ENCODE results near the gene ISG15.

The ISG15 gene

DNA sequence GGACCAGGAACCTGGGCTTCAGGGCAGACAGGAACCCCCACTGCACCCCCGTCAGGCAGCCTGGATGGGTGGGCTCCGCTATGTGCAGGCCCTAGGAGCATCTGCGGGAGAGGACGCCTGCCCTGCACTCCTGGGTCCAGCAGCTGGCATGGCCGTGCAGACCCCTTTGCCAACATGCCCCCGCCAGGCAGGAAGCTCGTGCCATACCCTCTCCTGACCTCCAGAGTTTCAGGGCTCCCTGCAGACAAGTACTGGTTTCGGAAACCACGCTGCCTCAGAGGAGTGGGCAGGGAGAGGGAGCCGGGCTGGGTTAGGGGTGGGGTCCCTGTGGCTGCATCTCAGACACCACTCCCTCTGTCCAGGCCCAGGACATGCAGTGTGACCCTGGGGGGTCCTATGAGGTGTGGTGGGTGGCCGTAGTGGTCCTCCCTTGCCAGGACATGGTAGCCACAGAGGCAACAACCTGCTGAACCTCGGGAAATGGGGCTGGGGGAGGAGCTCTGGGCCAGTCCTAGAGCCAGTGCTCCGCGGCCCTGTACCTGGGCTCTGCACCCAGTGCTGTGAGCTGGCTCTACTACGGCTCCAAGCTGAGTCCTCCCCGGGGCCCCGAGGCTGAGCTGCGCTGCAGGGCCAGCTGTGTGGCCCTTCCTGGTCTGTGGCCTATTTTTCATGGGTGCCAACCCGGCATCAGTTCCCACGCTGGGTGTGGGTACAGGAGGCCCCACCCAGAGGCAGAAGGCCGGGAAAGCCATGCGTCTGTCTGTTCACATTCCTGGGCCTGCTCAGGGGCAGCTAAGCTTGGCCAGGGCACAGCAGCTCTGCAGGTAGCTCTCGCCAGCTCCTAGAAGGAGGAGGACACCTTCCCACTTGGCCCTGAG lies 45.6 kb upstream of the ISG15 start:
- peaks cover 8% of the 10 kb centered on the region for H3K4me1 ChIP-seq (ENCODE audit: insufficient read depth, insufficient read length)
- TF ChIP-seq ZNF274 (IDR thresholded peaks at IDR 0.05; ENCODE audit: low read depth, low read length) = no peak
- no peak for TF ChIP-seq SUZ12 (IDR thresholded peaks at IDR 0.05; ENCODE audit: extremely low read depth, insufficient read depth, insufficient read length)
- H3K36me3 ChIP-seq (ENCODE audit: insufficient read depth, insufficient read length, low read length) = peaks cover 20% of the 10 kb centered on the region
- peaks cover 18% of the 10 kb centered on the region for H3K27me3 ChIP-seq (ENCODE audit: insufficient read depth, insufficient read length)
- H3K9me3 ChIP-seq (ENCODE audit: insufficient read depth, low read length) = no peaks in the 10 kb centered on the region
- no peak for DNase-seq (ENCODE audit: low read depth, low spot score)
- no peak overlapping the region for H3K4me3 ChIP-seq (ENCODE audit: insufficient read length, low read depth)
- no peak overlapping the region for H3K9ac ChIP-seq (ENCODE audit: insufficient read length, low read depth)

DNA sequence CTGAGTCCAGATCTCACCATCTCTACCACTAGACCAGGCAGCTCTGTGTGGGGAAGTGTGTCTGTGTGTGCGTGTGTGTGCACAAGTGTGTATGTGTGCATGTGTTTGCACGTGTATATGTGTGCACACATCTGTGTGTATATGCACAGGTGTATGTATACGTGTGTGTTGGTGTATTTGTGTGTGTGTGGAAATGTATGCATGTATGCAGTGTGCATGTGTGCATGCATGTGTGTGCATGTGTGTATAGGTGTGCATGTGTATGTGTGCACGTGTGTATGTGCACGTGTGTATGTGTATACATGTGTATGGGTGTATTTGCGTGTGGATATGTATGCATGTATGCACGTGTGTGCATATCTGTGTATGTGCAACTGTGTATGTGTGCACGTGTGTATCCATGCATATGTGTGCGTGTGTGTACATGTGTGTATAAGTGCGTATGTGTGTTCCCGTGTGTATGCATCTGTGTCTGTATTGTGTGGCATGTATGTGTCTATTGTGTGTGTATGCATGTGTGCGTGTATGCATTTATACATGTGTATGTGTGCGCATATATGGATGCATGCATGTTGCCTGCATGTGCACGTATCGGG lies 43.9 kb upstream of the ISG15 start:
- Histone ChIP-seq H3K9me3 (ENCODE audit: insufficient read depth, low read length) (no peaks in the 10 kb centered on the region), H3K27me3 (ENCODE audit: insufficient read depth, insufficient read length) (peaks cover 18% of the 10 kb centered on the region), H3K4me1 (ENCODE audit: insufficient read depth, insufficient read length) (peaks cover 8% of the 10 kb centered on the region), H3K4me3 (ENCODE audit: insufficient read length, low read depth) (no peak overlapping the region), H3K9ac (ENCODE audit: insufficient read length, low read depth) (no peak overlapping the region), H3K36me3 (ENCODE audit: insufficient read depth, insufficient read length, low read length) (peaks cover 5% of the 10 kb centered on the region)
- no peak for DNase-seq (ENCODE audit: low read depth, low spot score)
- TF ChIP-seq YY1 (IDR thresholded peaks at IDR 0.05; ENCODE audit: insufficient read depth, insufficient read length) (no peak), ZNF274 (IDR thresholded peaks at IDR 0.05; ENCODE audit: low read depth, low read length) (no peak), SUZ12 (IDR thresholded peaks at IDR 0.05; ENCODE audit: extremely low read depth, insufficient read depth, insufficient read length) (no peak)

DNA sequence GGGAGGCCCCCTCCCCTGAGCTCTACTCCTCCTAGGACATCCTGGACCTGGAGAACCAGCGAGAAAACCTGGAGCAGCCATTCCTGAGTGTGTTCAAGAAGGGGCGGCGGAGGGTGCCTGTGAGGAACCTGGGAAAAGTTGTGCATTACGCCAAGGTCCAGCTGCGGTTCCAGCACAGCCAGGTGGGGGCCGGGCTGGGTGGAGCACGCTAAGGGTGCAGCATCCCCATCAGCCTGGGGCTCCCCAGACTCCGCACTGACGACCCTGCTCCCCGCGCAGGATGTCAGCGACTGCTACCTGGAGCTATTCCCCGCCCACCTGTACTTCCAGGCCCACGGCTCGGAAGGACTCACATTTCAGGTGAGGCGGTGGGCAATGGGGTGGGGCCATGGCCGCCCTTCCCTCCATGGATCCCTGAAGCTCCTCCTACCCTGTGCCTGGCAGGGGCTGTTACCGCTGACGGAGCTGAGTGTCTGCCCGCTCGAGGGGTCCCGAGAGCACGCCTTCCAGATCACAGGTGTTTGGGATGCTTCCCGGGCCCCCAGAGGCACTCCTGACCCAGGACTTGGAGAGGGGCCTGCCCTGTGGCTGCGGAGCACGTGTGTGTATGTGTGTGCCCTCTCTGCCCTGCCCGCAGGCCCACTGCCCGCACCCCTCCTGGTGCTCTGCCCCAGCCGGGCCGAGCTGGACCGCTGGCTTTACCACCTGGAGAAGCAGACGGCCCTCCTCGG lies 42.9 kb upstream of the ISG15 start:
- TF ChIP-seq YY1 (IDR thresholded peaks at IDR 0.05; ENCODE audit: insufficient read depth, insufficient read length) (no peak), SUZ12 (IDR thresholded peaks at IDR 0.05; ENCODE audit: extremely low read depth, insufficient read depth, insufficient read length) (no peak), ZNF274 (IDR thresholded peaks at IDR 0.05; ENCODE audit: low read depth, low read length) (no peak)
- H3K4me3 ChIP-seq (ENCODE audit: insufficient read length, low read depth) = no peak overlapping the region
- no peaks in the 10 kb centered on the region for H3K36me3 ChIP-seq (ENCODE audit: insufficient read depth, insufficient read length, low read length)
- no peak overlapping the region for H3K9ac ChIP-seq (ENCODE audit: insufficient read length, low read depth)
- no peak for DNase-seq (ENCODE audit: low read depth, low spot score)
- peaks cover 18% of the 10 kb centered on the region for H3K27me3 ChIP-seq (ENCODE audit: insufficient read depth, insufficient read length)
- H3K9me3 ChIP-seq (ENCODE audit: insufficient read depth, low read length) = no peaks in the 10 kb centered on the region
- H3K4me1 ChIP-seq (ENCODE audit: insufficient read depth, insufficient read length) = peaks cover 8% of the 10 kb centered on the region

- Histone ChIP-seq H3K4me3 (ENCODE audit: insufficient read length, low read depth) (no peak overlapping the region), H3K27me3 (ENCODE audit: insufficient read depth, insufficient read length) (peaks cover 18% of the 10 kb centered on the region), H3K9ac (ENCODE audit: insufficient read length, low read depth) (no peak overlapping the region), H3K4me1 (ENCODE audit: insufficient read depth, insufficient read length) (peaks cover 8% of the 10 kb centered on the region), H3K9me3 (ENCODE audit: insufficient read depth, low read length) (no peaks in the 10 kb centered on the region), H3K36me3 (ENCODE audit: insufficient read depth, insufficient read length, low read length) (no peaks in the 10 kb centered on the region)
- TF ChIP-seq SUZ12 (IDR thresholded peaks at IDR 0.05; ENCODE audit: extremely low read depth, insufficient read depth, insufficient read length) (no peak), ZNF274 (IDR thresholded peaks at IDR 0.05; ENCODE audit: low read depth, low read length) (no peak), YY1 (IDR thresholded peaks at IDR 0.05; ENCODE audit: insufficient read depth, insufficient read length) (no peak)
- no peak for DNase-seq (ENCODE audit: low read depth, low spot score)
Observed at GRCh38 chr1:970973-971730, 42.1 kb upstream of the ISG15 start.

GRCh38 chr1:971751-972506 lies 41.4 kb upstream of the ISG15 start:
- TF ChIP-seq YY1 (IDR thresholded peaks at IDR 0.05; ENCODE audit: insufficient read depth, insufficient read length) = no peak
- no peak for TF ChIP-seq ZNF274 (IDR thresholded peaks at IDR 0.05; ENCODE audit: low read depth, low read length)
- no peak for TF ChIP-seq SUZ12 (IDR thresholded peaks at IDR 0.05; ENCODE audit: extremely low read depth, insufficient read depth, insufficient read length)

DNA sequence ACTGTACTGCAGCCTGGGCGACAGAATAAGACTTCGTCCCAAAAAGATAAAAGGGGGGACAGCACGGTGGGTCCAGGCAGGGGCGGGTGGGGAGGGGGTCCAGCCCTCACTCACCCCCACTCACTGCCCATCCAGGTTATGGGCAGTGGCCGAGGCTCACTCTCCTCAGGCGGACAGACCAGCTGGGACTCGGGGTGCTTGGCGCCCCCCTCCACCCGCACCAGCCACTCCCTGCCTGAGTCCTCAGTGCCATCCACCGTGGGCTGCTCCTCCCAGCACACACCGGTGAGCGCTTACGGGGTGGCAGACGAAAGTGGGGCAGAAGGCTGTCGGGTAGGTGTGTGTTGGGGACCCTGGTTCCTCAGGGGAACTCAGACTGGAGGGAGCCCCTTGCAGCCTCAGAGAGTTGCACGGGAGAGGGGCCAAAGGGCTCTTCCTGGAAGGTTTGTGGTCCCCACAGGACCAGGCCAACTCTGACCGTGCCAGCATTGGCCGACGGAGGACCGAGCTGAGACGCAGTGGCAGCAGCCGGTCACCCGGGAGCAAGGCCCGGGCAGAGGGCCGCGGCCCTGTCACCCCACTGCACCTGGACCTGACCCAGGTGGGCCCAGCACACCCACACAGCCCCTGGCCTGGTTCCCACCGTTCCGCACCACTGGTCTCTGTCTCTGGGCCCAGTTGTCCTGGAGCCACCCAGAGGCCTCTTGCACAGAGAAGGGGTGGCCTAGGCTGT lies 40.4 kb upstream of the ISG15 start:
- peaks cover 6% of the 10 kb centered on the region for H3K4me1 ChIP-seq (ENCODE audit: insufficient read depth, insufficient read length)
- H3K4me3 ChIP-seq (ENCODE audit: insufficient read length, low read depth) = no peak overlapping the region
- no peak for DNase-seq (ENCODE audit: low read depth, low spot score)
- no peak for TF ChIP-seq YY1 (IDR thresholded peaks at IDR 0.05; ENCODE audit: insufficient read depth, insufficient read length)
- no peak for TF ChIP-seq SUZ12 (IDR thresholded peaks at IDR 0.05; ENCODE audit: extremely low read depth, insufficient read depth, insufficient read length)
- TF ChIP-seq ZNF274 (IDR thresholded peaks at IDR 0.05; ENCODE audit: low read depth, low read length) = no peak
- H3K27me3 ChIP-seq (ENCODE audit: insufficient read depth, insufficient read length) = peaks cover 13% of the 10 kb centered on the region
- no peak overlapping the region for H3K9ac ChIP-seq (ENCODE audit: insufficient read length, low read depth)
- H3K36me3 ChIP-seq (ENCODE audit: insufficient read depth, insufficient read length, low read length) = no peaks in the 10 kb centered on the region
- H3K9me3 ChIP-seq (ENCODE audit: insufficient read depth, low read length) = no peaks in the 10 kb centered on the region

More at GRCh38 chr1:971751-972506, 41.4 kb upstream of the ISG15 start:
- Histone ChIP-seq H3K9me3 (ENCODE audit: insufficient read depth, low read length) (no peaks in the 10 kb centered on the region), H3K4me3 (ENCODE audit: insufficient read length, low read depth) (no peak overlapping the region), H3K36me3 (ENCODE audit: insufficient read depth, insufficient read length, low read length) (no peaks in the 10 kb centered on the region), H3K27me3 (ENCODE audit: insufficient read depth, insufficient read length) (peaks cover 18% of the 10 kb centered on the region), H3K4me1 (ENCODE audit: insufficient read depth, insufficient read length) (peaks cover 10% of the 10 kb centered on the region), H3K9ac (ENCODE audit: insufficient read length, low read depth) (no peak overlapping the region)
- DNase-seq (ENCODE audit: low read depth, low spot score) = no peak
